Upper lobe of left lung (tissue), 4 donors: Measurements from ENCODE around the gene IQCH.

Experiments used
- CTCF ChIP-seq, 6 experiments: fragments of 450-650 bp in 4 of 6; fragments of 200-600 bp in 2 of 6; sonication (generic) in 2 of 6; IDR thresholded peaks; one replicate each; pipeline ENCODE4 v1.5.1; 2016 to 2019; ENCODE audit warnings: antibody characterized with exemption in 6 of 6
- POLR2AphosphoS5 ChIP-seq, 2 donors: sonication (generic); formaldehyde crosslinking; IDR thresholded peaks; one replicate each; pipeline ENCODE4 v1.5.1; 2017; ENCODE audit warnings: antibody characterized with exemption in 2 of 2

GRCh38 chr15:67510597-67511190, 256.1 kb downstream of the IQCH start:
- TF ChIP-seq CTCF (IDR thresholded peaks at IDR 0.05) (no peak), POLR2AphosphoS5 (IDR thresholded peaks at IDR 0.05) (no peak)
